Coronary artery (tissue), 2 donors: Measurements from ENCODE around the gene ANGPT4.

Source experiments
- DNase-seq: peaks from one replicate; pipeline ENCODE4 v3.0.0-alpha.2; 2017; ENCODE audit warnings: low spot score
- H3K27ac ChIP-seq, 2 donors: fragments of 200-600 bp; sonication (generic); one replicate each; pipeline ENCODE4 v1.5.1; 2016 to 2019
- H3K4me3 ChIP-seq: fragments of 200-600 bp; sonication (generic); 2 replicates; pipeline ENCODE4 v1.5.1; 2016; ENCODE audit warnings: mild to moderate bottlenecking, moderate library complexity
- CTCF ChIP-seq: fragments of 200-600 bp; sonication (generic); IDR thresholded peaks from one replicate; pipeline ENCODE4 v1.5.1; 2019; ENCODE audit warnings: antibody characterized with exemption

ANGPT4 gene

GRCh38 chr20:871436-871835 is 44.7 kb downstream of the ANGPT4 start:
- Histone ChIP-seq H3K4me3 (no peak overlapping the region), H3K27ac (no peak overlapping the region)
- no peak for TF ChIP-seq CTCF
- DNase-seq = no peak

- H3K4me3 ChIP-seq = no peak overlapping the region
- DNase-seq = no peak
- no peak overlapping the region for H3K27ac ChIP-seq
- TF ChIP-seq CTCF = no peak
These were observed 45.4 kb downstream of the ANGPT4 start for GRCh38 chr20:870758-871157.

- no peak for TF ChIP-seq CTCF
- H3K4me3 ChIP-seq = no peak overlapping the region
- no peak for DNase-seq
- no peak overlapping the region for H3K27ac ChIP-seq
These were observed 46.5 kb downstream of the ANGPT4 start for GRCh38 chr20:869606-870005.

GRCh38 chr20:868279-868678 is 47.9 kb downstream of the ANGPT4 start:
- no peak for TF ChIP-seq CTCF
- DNase-seq = no peak
- no peak overlapping the region for H3K27ac ChIP-seq
- no peak overlapping the region for H3K4me3 ChIP-seq

- Histone ChIP-seq H3K27ac (no peak overlapping the region), H3K4me3 (no peak overlapping the region)
- DNase-seq = no peak
- no peak for TF ChIP-seq CTCF
These were observed 50.7 kb downstream of the ANGPT4 start for GRCh38 chr20:865440-865839.

- H3K27ac ChIP-seq = no peak overlapping the region
- no peak for TF ChIP-seq CTCF
These were observed 55.2 kb downstream of the ANGPT4 start for GRCh38 chr20:860891-861290.

GRCh38 chr20:859751-860231 is 56.3 kb downstream of the ANGPT4 start:
- no peak for DNase-seq
- no peak overlapping the region for H3K4me3 ChIP-seq
- TF ChIP-seq CTCF = no peak
- no peak overlapping the region for H3K27ac ChIP-seq

More at GRCh38 chr20:860891-861290, 55.2 kb downstream of the ANGPT4 start:
- DNase-seq = no peak
- no peak overlapping the region for H3K4me3 ChIP-seq
